ENCODE data around the gene SEL1L2. TPM values are rescaled to one million over a fixed set of nuclear protein-coding genes. Genes with fewer than 3 reads are reported as not detected.

The SEL1L2 gene
- total RNA-seq, 1 donor from 2014 or later = not detected

- TF ChIP-seq, protein P1, sequence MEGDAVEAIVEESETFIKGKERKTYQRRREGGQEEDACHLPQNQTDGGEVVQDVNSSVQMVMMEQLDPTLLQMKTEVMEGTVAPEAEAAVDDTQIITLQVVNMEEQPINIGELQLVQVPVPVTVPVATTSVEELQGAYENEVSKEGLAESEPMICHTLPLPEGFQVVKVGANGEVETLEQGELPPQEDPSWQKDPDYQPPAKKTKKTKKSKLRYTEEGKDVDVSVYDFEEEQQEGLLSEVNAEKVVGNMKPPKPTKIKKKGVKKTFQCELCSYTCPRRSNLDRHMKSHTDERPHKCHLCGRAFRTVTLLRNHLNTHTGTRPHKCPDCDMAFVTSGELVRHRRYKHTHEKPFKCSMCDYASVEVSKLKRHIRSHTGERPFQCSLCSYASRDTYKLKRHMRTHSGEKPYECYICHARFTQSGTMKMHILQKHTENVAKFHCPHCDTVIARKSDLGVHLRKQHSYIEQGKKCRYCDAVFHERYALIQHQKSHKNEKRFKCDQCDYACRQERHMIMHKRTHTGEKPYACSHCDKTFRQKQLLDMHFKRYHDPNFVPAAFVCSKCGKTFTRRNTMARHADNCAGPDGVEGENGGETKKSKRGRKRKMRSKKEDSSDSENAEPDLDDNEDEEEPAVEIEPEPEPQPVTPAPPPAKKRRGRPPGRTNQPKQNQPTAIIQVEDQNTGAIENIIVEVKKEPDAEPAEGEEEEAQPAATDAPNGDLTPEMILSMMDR (IDR thresholded peaks at IDR 0.05; ENCODE audit: unreplicated experiment) = no peak
- no peak for DNase-seq (ENCODE audit: low spot score)
- Mint-ChIP-seq H3K36me3 (ENCODE audit: low read depth, unreplicated experiment) (peaks cover 3% of the 10 kb centered on the region), H3K4me1 (ENCODE audit: unreplicated experiment) (no peaks in the 10 kb centered on the region), H3K9me3 (ENCODE audit: unreplicated experiment) (no peaks in the 10 kb centered on the region), H3K27me3 (ENCODE audit: unreplicated experiment) (no peaks in the 10 kb centered on the region), H3K27ac (ENCODE audit: unreplicated experiment) (no peak overlapping the region), H3K4me3 (ENCODE audit: unreplicated experiment) (no peak overlapping the region)
Observed at GRCh38 chr20:13813910-13814309, 176.5 kb downstream of the SEL1L2 start.

DNA sequence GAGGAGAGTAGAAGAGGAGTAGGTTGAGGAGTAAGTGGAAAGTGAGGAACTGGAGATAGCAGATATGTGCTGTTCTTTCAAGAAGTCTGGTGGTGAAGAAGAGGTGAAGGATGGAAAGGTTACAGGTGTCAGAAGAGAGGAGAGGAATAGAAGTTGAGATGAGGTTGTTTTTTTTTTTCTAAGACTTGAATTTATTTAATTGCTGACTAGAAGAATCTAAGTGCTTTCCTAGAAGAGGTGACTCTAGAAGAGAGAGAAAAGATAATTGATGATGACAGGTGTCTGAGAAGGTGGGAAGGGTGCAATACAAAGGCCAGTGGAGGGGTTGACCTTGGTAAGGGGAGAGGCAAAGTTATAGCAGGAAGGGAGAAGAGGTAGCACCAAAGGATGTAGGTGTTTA is 180.0 kb downstream of the SEL1L2 start:
- no peaks in the 10 kb centered on the region for H3K9me3 Mint-ChIP-seq (ENCODE audit: unreplicated experiment)
- TF ChIP-seq, protein P1 (IDR thresholded peaks at IDR 0.05; ENCODE audit: unreplicated experiment) = no peak
- no peak overlapping the region for H3K4me3 Mint-ChIP-seq (ENCODE audit: unreplicated experiment)
- no peaks in the 10 kb centered on the region for H3K27me3 Mint-ChIP-seq (ENCODE audit: unreplicated experiment)
- no peak overlapping the region for H3K27ac Mint-ChIP-seq (ENCODE audit: unreplicated experiment)
- no peaks in the 10 kb centered on the region for H3K36me3 Mint-ChIP-seq (ENCODE audit: low read depth, unreplicated experiment)
- DNase-seq (ENCODE audit: low spot score) = no peak
- H3K4me1 Mint-ChIP-seq (ENCODE audit: unreplicated experiment) = no peaks in the 10 kb centered on the region

DNA sequence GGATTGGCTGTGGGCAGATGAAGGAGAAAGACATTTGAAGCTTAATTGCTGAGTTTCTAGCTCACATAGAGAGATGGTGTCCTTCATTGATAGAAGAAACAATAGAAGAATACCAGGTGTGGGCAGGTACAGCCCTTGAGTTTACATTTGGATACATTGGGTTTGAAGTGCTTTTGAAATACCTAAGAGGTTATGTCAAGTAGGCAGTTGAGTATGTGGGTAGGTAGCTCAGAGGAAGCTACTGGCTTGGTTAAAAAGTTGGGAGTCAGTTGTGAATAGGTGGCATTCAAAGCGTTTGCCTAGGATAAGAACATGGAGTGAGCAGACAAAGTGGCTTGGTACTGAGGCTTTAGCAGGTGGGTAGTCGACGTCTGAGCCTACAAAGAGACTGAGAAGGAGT is 180.6 kb downstream of the SEL1L2 start:
- no peaks in the 10 kb centered on the region for H3K9me3 Mint-ChIP-seq (ENCODE audit: unreplicated experiment)

GRCh38 chr20:13809373-13809772 is 181.0 kb downstream of the SEL1L2 start:
- Mint-ChIP-seq H3K27me3 (ENCODE audit: unreplicated experiment) (no peaks in the 10 kb centered on the region), H3K27ac (ENCODE audit: unreplicated experiment) (no peak overlapping the region), H3K4me1 (ENCODE audit: unreplicated experiment) (no peaks in the 10 kb centered on the region), H3K36me3 (ENCODE audit: low read depth, unreplicated experiment) (no peaks in the 10 kb centered on the region), H3K4me3 (ENCODE audit: unreplicated experiment) (no peak overlapping the region), H3K9me3 (ENCODE audit: unreplicated experiment) (no peaks in the 10 kb centered on the region)
- TF ChIP-seq, protein P1 (IDR thresholded peaks at IDR 0.05; ENCODE audit: unreplicated experiment) = no peak
- DNase-seq (ENCODE audit: low spot score) = no peak

More for the DNA sequence above, 180.6 kb downstream of the SEL1L2 start:
- no peak for DNase-seq (ENCODE audit: low spot score)
- Mint-ChIP-seq H3K27me3 (ENCODE audit: unreplicated experiment) (no peaks in the 10 kb centered on the region), H3K4me1 (ENCODE audit: unreplicated experiment) (no peaks in the 10 kb centered on the region), H3K4me3 (ENCODE audit: unreplicated experiment) (no peak overlapping the region), H3K36me3 (ENCODE audit: low read depth, unreplicated experiment) (no peaks in the 10 kb centered on the region), H3K27ac (ENCODE audit: unreplicated experiment) (no peak overlapping the region)
- TF ChIP-seq, protein P1 (IDR thresholded peaks at IDR 0.05; ENCODE audit: unreplicated experiment) = no peak

DNA sequence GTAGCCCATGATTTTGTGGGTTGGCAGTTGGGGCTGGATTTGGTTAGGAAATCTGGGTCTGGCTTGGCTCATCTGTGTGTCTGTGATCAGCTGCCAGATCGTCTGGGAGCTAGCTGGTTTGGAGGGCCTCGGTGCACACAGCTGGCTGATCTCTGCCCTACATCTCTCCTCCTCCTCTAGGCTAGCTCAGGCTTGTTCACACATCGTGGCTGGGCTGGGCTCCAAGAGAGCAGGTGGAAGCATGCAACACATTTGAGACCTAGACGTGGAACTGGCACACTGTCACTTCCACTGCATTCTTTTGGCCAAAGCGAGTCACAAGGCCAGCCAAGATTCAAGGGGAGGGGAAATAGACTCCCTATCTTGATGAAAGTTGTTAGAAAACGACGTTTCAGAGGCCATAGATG is 189.7 kb downstream of the SEL1L2 start:
- H3K27ac Mint-ChIP-seq (ENCODE audit: unreplicated experiment) = no peak overlapping the region
- H3K4me1 Mint-ChIP-seq (ENCODE audit: unreplicated experiment) = no peaks in the 10 kb centered on the region
- no peak for DNase-seq (ENCODE audit: low spot score)
- no peaks in the 10 kb centered on the region for H3K27me3 Mint-ChIP-seq (ENCODE audit: unreplicated experiment)
- H3K9me3 Mint-ChIP-seq (ENCODE audit: unreplicated experiment) = no peaks in the 10 kb centered on the region
- H3K36me3 Mint-ChIP-seq (ENCODE audit: low read depth, unreplicated experiment) = peaks cover 17% of the 10 kb centered on the region
- H3K4me3 Mint-ChIP-seq (ENCODE audit: unreplicated experiment) = no peak overlapping the region
- TF ChIP-seq, protein P1 (IDR thresholded peaks at IDR 0.05; ENCODE audit: unreplicated experiment) = no peak
